ENCODE data around the gene IRF1.

DNA sequence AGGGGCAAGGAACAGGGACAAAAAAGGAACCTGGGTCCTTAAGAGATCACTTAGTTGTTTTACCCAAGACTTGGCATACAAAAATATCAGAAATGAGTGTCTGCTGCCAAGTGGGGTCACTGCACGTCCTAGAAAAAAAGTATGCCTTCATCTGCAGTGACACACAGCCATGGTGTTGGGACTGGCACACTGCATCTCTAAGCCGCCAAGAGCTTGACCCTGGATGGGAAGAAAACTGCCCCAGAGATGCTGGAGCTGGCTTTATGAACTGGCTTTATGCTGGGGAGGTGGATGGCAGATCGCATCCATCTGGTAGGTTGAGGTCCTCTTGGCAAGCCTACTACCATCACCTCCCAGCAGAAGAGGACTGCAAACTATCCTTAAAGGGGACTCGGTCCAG lies 51.7 kb downstream of the IRF1 start:
- TF ChIP-seq, protein P1, sequence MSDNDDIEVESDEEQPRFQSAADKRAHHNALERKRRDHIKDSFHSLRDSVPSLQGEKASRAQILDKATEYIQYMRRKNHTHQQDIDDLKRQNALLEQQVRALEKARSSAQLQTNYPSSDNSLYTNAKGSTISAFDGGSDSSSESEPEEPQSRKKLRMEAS (IDR thresholded peaks at IDR 0.05) = no peak
- TF ChIP-seq, protein P2, sequence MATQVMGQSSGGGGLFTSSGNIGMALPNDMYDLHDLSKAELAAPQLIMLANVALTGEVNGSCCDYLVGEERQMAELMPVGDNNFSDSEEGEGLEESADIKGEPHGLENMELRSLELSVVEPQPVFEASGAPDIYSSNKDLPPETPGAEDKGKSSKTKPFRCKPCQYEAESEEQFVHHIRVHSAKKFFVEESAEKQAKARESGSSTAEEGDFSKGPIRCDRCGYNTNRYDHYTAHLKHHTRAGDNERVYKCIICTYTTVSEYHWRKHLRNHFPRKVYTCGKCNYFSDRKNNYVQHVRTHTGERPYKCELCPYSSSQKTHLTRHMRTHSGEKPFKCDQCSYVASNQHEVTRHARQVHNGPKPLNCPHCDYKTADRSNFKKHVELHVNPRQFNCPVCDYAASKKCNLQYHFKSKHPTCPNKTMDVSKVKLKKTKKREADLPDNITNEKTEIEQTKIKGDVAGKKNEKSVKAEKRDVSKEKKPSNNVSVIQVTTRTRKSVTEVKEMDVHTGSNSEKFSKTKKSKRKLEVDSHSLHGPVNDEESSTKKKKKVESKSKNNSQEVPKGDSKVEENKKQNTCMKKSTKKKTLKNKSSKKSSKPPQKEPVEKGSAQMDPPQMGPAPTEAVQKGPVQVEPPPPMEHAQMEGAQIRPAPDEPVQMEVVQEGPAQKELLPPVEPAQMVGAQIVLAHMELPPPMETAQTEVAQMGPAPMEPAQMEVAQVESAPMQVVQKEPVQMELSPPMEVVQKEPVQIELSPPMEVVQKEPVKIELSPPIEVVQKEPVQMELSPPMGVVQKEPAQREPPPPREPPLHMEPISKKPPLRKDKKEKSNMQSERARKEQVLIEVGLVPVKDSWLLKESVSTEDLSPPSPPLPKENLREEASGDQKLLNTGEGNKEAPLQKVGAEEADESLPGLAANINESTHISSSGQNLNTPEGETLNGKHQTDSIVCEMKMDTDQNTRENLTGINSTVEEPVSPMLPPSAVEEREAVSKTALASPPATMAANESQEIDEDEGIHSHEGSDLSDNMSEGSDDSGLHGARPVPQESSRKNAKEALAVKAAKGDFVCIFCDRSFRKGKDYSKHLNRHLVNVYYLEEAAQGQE (IDR thresholded peaks at IDR 0.05; ENCODE audit: low read depth) = no peak
- TF ChIP-seq NFIC (IDR thresholded peaks at IDR 0.05) (no peak), CEBPB (IDR thresholded peaks at IDR 0.05) (no peak), YY1 (IDR thresholded peaks at IDR 0.05; ENCODE audit: low read depth) (no peak), RAD21 (IDR thresholded peaks at IDR 0.05; ENCODE audit: low read depth) (no peak), TAF1 (IDR thresholded peaks at IDR 0.05; ENCODE audit: low read depth) (no peak)
